ENCODE results near the gene DPCD. TPM values are rescaled to one million over a fixed set of nuclear protein-coding genes. Genes with fewer than 3 reads are reported as not detected.

DPCD gene
- total RNA-seq, 1 donor from 2014 or later, result 7.2 TPM

DNA sequence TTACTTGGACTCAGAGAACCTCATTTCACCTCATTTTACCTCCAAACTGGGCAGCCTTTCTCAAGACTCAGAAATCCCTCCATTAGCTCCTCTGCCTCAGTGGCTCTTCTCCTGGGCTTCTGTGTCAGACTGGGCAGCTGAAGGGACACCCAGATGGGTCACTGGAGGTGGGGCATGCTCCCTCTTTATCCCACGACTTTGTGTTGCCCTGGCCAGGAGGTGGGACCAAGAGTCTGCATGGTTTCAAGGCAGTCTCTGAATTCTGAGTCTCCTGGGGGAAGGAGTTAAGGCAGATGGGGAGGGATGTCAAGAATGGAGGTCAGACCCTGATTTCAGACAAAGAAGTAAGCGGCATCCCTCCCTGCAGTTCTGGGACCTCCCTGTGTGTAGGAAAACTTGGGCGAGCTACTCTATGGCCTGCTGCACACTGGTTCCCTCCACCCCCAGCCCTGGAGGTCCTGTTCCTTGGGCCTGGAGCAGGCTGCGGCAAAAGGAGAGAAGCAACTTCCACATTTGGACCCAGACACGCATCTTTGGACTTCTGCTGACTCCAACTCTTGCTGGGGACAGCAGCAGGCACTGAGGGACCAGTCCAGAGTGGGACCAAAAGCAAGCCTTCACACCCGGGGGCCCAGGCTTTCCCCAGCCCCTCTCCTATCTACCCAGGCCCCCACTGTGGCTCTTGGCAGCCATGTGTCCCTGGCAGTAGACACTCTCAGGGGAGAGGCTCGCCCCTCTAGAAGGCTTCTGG, 10.8 kb upstream of the DPCD start:
- intact Hi-C loops (cut with DNase I), result loop anchor here (10.0 kb wide), 1 partner anchor 362 kb away; no protein-coding TSS in a partner anchor
- ATAC-seq (no peak), DNase-seq (peak; percentile 37)
- Histone ChIP-seq H3K36me3 (peaks cover 29% of the 10 kb centered on the region), H3K4me1 (no peaks in the 10 kb centered on the region), H3K27ac (no peak overlapping the region), H3K4me3 (no peak overlapping the region), H3K27me3 (no peaks in the 10 kb centered on the region), H3K9me3 (no peaks in the 10 kb centered on the region)
- TF ChIP-seq, protein P1, sequence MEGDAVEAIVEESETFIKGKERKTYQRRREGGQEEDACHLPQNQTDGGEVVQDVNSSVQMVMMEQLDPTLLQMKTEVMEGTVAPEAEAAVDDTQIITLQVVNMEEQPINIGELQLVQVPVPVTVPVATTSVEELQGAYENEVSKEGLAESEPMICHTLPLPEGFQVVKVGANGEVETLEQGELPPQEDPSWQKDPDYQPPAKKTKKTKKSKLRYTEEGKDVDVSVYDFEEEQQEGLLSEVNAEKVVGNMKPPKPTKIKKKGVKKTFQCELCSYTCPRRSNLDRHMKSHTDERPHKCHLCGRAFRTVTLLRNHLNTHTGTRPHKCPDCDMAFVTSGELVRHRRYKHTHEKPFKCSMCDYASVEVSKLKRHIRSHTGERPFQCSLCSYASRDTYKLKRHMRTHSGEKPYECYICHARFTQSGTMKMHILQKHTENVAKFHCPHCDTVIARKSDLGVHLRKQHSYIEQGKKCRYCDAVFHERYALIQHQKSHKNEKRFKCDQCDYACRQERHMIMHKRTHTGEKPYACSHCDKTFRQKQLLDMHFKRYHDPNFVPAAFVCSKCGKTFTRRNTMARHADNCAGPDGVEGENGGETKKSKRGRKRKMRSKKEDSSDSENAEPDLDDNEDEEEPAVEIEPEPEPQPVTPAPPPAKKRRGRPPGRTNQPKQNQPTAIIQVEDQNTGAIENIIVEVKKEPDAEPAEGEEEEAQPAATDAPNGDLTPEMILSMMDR (IDR thresholded peaks at IDR 0.05), result no peak

- Histone ChIP-seq H3K27me3 (no peaks in the 10 kb centered on the region), H3K4me1 (no peaks in the 10 kb centered on the region), H3K36me3 (peaks cover 36% of the 10 kb centered on the region), H3K27ac (no peak overlapping the region), H3K9me3 (no peaks in the 10 kb centered on the region), H3K4me3 (no peak overlapping the region)
- TF ChIP-seq, protein P1 (IDR thresholded peaks at IDR 0.05), result no peak
- DNase-seq (no peak), ATAC-seq (no peak)
- intact Hi-C loops (cut with DNase I), result loop anchor here (10.0 kb wide), 1 partner anchor 363 kb away; no protein-coding TSS in a partner anchor
These were observed 9.9 kb upstream of the DPCD start for GRCh38 chr10:101578192-101578591.

GRCh38 chr10:101578803-101579515, 9.2 kb upstream of the DPCD start:
- intact Hi-C loops (cut with DNase I), result loop anchor here (10.0 kb wide), 1 partner anchor 364 kb away; no protein-coding TSS in a partner anchor
- no peaks in the 10 kb centered on the region for H3K9me3 ChIP-seq
- ATAC-seq (no peak), DNase-seq (peak; percentile 55)
- H3K4me3 ChIP-seq, result no peak overlapping the region
- H3K27ac ChIP-seq, result no peak overlapping the region
- H3K36me3 ChIP-seq, result peaks cover 44% of the 10 kb centered on the region
- H3K27me3 ChIP-seq, result no peaks in the 10 kb centered on the region
- no peaks in the 10 kb centered on the region for H3K4me1 ChIP-seq
- TF ChIP-seq, protein P1 (IDR thresholded peaks at IDR 0.05), result no peak

DNA sequence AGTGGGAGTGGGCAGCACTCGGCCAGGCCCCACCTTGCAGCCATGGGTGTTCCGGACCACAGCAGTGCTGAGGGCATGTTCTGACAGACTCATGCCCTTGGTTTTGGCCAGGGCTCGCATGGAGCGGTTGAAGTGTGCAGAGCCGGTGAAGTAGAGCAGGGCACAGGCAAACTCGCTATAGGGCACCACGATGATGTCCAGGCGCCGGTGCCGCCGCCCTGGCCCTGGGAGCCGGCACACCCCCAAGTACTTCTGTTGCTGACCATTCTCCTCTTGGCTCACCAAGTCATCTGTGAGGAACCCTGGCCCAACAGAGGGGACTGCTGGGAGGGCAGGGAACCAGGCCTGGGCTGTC, 8.6 kb upstream of the DPCD start:
- H3K27me3 ChIP-seq, result no peaks in the 10 kb centered on the region
- no peaks in the 10 kb centered on the region for H3K9me3 ChIP-seq
- H3K4me3 ChIP-seq, result no peak overlapping the region
- intact Hi-C loops (cut with DNase I), result loop anchor here (10.0 kb wide), 1 partner anchor 365 kb away; no protein-coding TSS in a partner anchor
- no peak overlapping the region for H3K27ac ChIP-seq
- H3K36me3 ChIP-seq, result peaks cover 49% of the 10 kb centered on the region
- DNase-seq, result peak; percentile 45
- no peak for ATAC-seq
- H3K4me1 ChIP-seq, result no peaks in the 10 kb centered on the region
- TF ChIP-seq, protein P1 (IDR thresholded peaks at IDR 0.05), result no peak

DNA sequence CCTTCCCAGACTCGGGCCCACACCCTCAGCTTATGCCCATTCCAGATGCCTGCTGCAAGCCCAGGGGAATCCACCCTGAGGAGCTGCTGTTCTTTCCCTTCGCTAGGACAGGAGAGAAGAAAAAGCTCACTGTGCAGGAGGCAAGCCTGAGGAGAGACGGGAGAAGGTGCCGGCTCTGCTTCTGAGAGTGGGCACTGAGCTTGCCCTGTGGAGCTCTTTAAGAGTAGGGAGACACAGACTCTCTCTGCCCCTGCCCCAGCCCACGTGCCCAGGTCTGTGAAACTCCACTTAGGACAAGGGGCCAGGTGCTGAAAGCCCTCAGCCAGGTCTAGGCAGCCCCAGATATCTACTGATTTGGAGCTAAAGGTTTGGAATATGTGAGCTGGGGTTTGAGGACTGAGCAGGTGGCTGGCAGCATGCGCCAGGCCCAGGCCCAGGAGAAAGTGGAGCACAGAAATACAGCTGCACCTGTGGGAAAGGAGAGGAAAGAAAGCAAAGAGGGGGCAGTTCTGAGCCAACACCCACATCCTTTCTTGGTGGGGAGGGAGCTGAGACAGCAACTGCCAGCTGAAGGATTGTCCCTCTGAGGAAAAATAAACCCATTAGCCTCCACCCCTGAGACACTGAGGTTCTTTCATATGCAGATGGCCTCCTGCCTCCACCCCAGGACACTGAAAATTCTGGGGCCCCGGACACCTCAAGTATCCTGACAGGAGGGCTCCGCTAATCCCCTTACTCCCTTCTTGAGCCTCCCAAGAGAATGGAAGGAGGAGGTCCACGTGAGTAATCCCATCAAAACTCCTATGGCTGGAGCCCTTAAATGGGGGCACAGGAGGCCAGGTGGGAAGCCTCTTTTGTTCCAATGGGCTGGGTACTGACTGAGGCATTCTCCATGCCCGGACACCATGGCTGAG, 7.4 kb upstream of the DPCD start:
- peaks cover 56% of the 10 kb centered on the region for H3K36me3 ChIP-seq
- no peak overlapping the region for H3K4me3 ChIP-seq
- no peak for ATAC-seq
- intact Hi-C loops (cut with DNase I), result no loop called here
- no peaks in the 10 kb centered on the region for H3K27me3 ChIP-seq
- peak; percentile 49 for DNase-seq
- no peak overlapping the region for H3K27ac ChIP-seq
- no peaks in the 10 kb centered on the region for H3K4me1 ChIP-seq
- TF ChIP-seq, protein P1 (IDR thresholded peaks at IDR 0.05), result no peak
- no peaks in the 10 kb centered on the region for H3K9me3 ChIP-seq
